Kidney (tissue), 14 donors: Measurements from ENCODE around the gene RARRES1. TPM values are rescaled to one million over a fixed set of nuclear protein-coding genes. Genes with fewer than 3 reads are reported as not detected.

Experiments used
- DNase-seq, 5 donors: peaks; one replicate each; pipeline ENCODE4 v3.0.0-alpha.2; 2013 to 2020
- FAIRE-seq: peaks from 2 replicates; lab custom pipeline; 2012; peaks lifted over from hg19 to GRCh38; lab: Jason Lieb, UNC
- H3K27ac ChIP-seq, 2 donors: one replicate each; pipeline ENCODE4 v1.7.0; 2013; ENCODE audit warnings: low read depth in 2 of 2, low read length in 2 of 2, inconsistent platforms in 1 of 2
- H3K27me3 ChIP-seq: one replicate; pipeline ENCODE4 v1.7.1; 2013; ENCODE audit warnings: low read length, inconsistent platforms; ENCODE audit not compliant: control insufficient read depth, insufficient read depth
- H3K36me3 ChIP-seq, 3 donors: one replicate each; pipeline versions ENCODE4 v1.7.0 to v1.7.1; 2013; ENCODE audit warnings: low read length in 3 of 3, control low read depth in 1 of 3, inconsistent platforms in 1 of 3; ENCODE audit not compliant: insufficient read depth in 3 of 3, control insufficient read depth in 2 of 3
- H3K4me1 ChIP-seq, 3 donors: one replicate each; pipeline versions ENCODE4 v1.7.0 to v1.7.1; 2013; ENCODE audit warnings: low read length in 3 of 3, inconsistent platforms in 1 of 3, low read depth in 1 of 3; ENCODE audit not compliant: control insufficient read depth in 2 of 3, insufficient read depth in 2 of 3
- H3K4me3 ChIP-seq, 3 donors: one replicate each; pipeline versions ENCODE4 v1.7.0 to v1.8.1; 2013; ENCODE audit warnings: low read length in 3 of 3, control low read depth in 1 of 3, inconsistent platforms in 1 of 3
- H3K9ac ChIP-seq, 3 donors: one replicate each; pipeline versions ENCODE4 v1.7.0 to v1.7.1; 2013; ENCODE audit warnings: low read length in 3 of 3, control low read depth in 1 of 3, inconsistent platforms in 1 of 3
- H3K9me3 ChIP-seq, 3 donors: one replicate each; pipeline versions ENCODE4 v1.7.0 to v1.7.1; 2013; ENCODE audit warnings: low read length in 3 of 3, control low read depth in 1 of 3, inconsistent platforms in 1 of 3; ENCODE audit not compliant: control insufficient read depth in 2 of 3, insufficient read depth in 1 of 3
- intact Hi-C: fragments of 100-400 bp; cut with DNase I; formaldehyde crosslinking; loops from one replicate; pipeline ENCODE4 v1.11.1; 2022
- polyA plus RNA-seq: library from polyadenylated mRNA; stranded (reverse); fragments of 350-450 nt; fragmentation: Illumina TruSeq; extraction: RNeasy Lipid Tissue Mini Kit (QIAGEN cat#74804); gene quantifications from one replicate; pipeline ENCODE4 v1.2.3, GENCODE V29; 2014; ENCODE audit warnings: low read depth, low replicate concordance; ENCODE audit not compliant: insufficient read depth
- total RNA-seq: library from RNA; stranded (reverse); fragmentation: NEBNext Ultra II Directional; extraction: Animal tissue kit (Norgen Biotek cat#: 25700); gene quantifications from one replicate; pipeline ENCODE4 v1.2.1, GENCODE V29; 2021
- TF ChIP-seq, protein P1 (sequence below): IDR thresholded peaks from 3 replicates; pipeline ENCODE4 v1.5.1; 2012; ENCODE audit warnings: mild to moderate bottlenecking, moderate library complexity, borderline replicate concordance; ENCODE audit not compliant: insufficient read depth; ENCODE audit errors: extremely low read depth
- donor health status: control.
- donor health status: control.
- donor health status: control.
- donor health status: control.
- donor health status: control.
- donor health status: DM: yes; HTN: yes; CAD: no.
- donor health status: Normal renal cell carcinoma (clear cell type).

Gene RARRES1
- total and polyA plus RNA-seq, 2 donors from 2014 or later: 10.3 to 94.0 TPM

- DNase-seq (no peak), FAIRE-seq (no peak)
- intact Hi-C loops: no loop called here
- TF ChIP-seq, protein P1, sequence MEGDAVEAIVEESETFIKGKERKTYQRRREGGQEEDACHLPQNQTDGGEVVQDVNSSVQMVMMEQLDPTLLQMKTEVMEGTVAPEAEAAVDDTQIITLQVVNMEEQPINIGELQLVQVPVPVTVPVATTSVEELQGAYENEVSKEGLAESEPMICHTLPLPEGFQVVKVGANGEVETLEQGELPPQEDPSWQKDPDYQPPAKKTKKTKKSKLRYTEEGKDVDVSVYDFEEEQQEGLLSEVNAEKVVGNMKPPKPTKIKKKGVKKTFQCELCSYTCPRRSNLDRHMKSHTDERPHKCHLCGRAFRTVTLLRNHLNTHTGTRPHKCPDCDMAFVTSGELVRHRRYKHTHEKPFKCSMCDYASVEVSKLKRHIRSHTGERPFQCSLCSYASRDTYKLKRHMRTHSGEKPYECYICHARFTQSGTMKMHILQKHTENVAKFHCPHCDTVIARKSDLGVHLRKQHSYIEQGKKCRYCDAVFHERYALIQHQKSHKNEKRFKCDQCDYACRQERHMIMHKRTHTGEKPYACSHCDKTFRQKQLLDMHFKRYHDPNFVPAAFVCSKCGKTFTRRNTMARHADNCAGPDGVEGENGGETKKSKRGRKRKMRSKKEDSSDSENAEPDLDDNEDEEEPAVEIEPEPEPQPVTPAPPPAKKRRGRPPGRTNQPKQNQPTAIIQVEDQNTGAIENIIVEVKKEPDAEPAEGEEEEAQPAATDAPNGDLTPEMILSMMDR: no peak
- Histone ChIP-seq H3K9me3 (no peaks in the 10 kb centered on the region), H3K4me1 (no peaks in the 10 kb centered on the region), H3K27ac (no peak overlapping the region), H3K36me3 (peaks cover 2 to 19% (median 7%) of the 10 kb centered on the region in 3 donors), H3K4me3 (no peak overlapping the region), H3K27me3 (no peaks in the 10 kb centered on the region), H3K9ac (no peak overlapping the region)
These were observed 79.8 kb downstream of the RARRES1 start for GRCh38 chr3:158652463-158652862.

GRCh38 chr3:158651192-158651591, 81.1 kb downstream of the RARRES1 start:
- no peak overlapping the region for H3K9ac ChIP-seq
- H3K9me3 ChIP-seq: no peaks in the 10 kb centered on the region
- H3K27ac ChIP-seq: no peak overlapping the region
- H3K4me3 ChIP-seq: no peak overlapping the region
- peaks cover 0 to 18% (median 9%) of the 10 kb centered on the region in 3 donors for H3K36me3 ChIP-seq
- intact Hi-C loops: no loop called here
- no peaks in the 10 kb centered on the region for H3K27me3 ChIP-seq
- FAIRE-seq: no peak
- TF ChIP-seq, protein P1: no peak
- no peak for DNase-seq
- H3K4me1 ChIP-seq: peaks cover 0 to 3% (median 0%) of the 10 kb centered on the region in 3 donors

DNA sequence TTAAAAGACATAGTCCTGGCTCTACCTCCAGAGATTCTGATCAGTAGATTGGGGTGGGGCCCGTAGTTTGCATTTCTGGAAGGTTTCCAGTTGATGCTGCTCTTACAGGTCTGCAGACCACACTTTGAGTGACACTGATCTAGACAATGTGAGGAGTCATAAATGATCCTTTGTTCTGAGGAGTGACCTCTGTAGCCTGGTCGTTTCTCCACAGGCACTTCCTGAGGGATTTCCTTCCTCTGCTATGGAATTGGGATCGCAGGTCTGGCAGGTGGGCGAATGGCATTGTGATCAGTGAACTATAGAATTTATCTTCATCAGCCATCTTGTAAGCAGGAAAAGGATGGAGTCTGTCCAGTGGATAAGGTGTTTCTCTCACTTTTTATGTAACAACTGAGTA, 82.5 kb downstream of the RARRES1 start:
- H3K36me3 ChIP-seq: peaks cover 0 to 18% (median 7%) of the 10 kb centered on the region in 3 donors
- TF ChIP-seq, protein P1: no peak
- H3K4me1 ChIP-seq: peaks cover 0 to 3% (median 0%) of the 10 kb centered on the region in 3 donors
- H3K27ac ChIP-seq: no peak overlapping the region
- no peak overlapping the region for H3K9ac ChIP-seq
- FAIRE-seq (no peak), DNase-seq (no peak)
- intact Hi-C loops: no loop called here
- no peaks in the 10 kb centered on the region for H3K9me3 ChIP-seq
- no peaks in the 10 kb centered on the region for H3K27me3 ChIP-seq
- H3K4me3 ChIP-seq: no peak overlapping the region

Other genes starting within 250 kb of the RARRES1 start
- 16.9 TPM for gene MLF1, start 161.3 kb downstream of the RARRES1 start, total RNA-seq
- 30.0 TPM for gene MLF1, start 161.3 kb downstream of the RARRES1 start, polyA plus RNA-seq
- gene GFM1, start 87.9 kb downstream of the RARRES1 start, total RNA-seq: 49.3 TPM
- 21.9 TPM for gene GFM1, start 87.9 kb downstream of the RARRES1 start, polyA plus RNA-seq
- 20.6 TPM for gene LXN, start 59.8 kb downstream of the RARRES1 start, total RNA-seq
- 21.6 TPM for gene LXN, start 59.8 kb downstream of the RARRES1 start, polyA plus RNA-seq
- gene MFSD1, start 69.6 kb upstream of the RARRES1 start, total RNA-seq: 76.2 TPM
- 46.5 TPM for gene MFSD1, start 69.6 kb upstream of the RARRES1 start, polyA plus RNA-seq